ENCODE data around the gene ANGPTL8.

The ANGPTL8 gene

GRCh38 chr19:11238781-11239376 is 540 bp upstream of the ANGPTL8 start:
- ATAC-seq = no peak
- TF ChIP-seq CSRNP3 (CRISPR knock-in tag; IDR thresholded peaks at IDR 0.05) (no peak), OSR1 (CRISPR knock-in tag; IDR thresholded peaks at IDR 0.05) (no peak), RARB (CRISPR knock-in tag; IDR thresholded peaks at IDR 0.05) (no peak), TOX (CRISPR knock-in tag; IDR thresholded peaks at IDR 0.05; ENCODE audit: borderline replicate concordance) (no peak), ZFP3 (CRISPR knock-in tag; IDR thresholded peaks at IDR 0.05) (no peak), ESRRG (CRISPR knock-in tag; IDR thresholded peaks at IDR 0.05) (no peak), CSDC2 (CRISPR knock-in tag; IDR thresholded peaks at IDR 0.05) (no peak), TCF4 (CRISPR knock-in tag; IDR thresholded peaks at IDR 0.05; ENCODE audit: borderline replicate concordance) (no peak), TSHZ2 (CRISPR knock-in tag; IDR thresholded peaks at IDR 0.05) (no peak), PPARA (CRISPR knock-in tag; IDR thresholded peaks at IDR 0.05; ENCODE audit: borderline replicate concordance) (no peak), ZNF8 (CRISPR knock-in tag; IDR thresholded peaks at IDR 0.05) (no peak), POU6F1 (CRISPR knock-in tag; IDR thresholded peaks at IDR 0.05; ENCODE audit: borderline replicate concordance, low read depth) (no peak), ZNF70 (CRISPR knock-in tag; IDR thresholded peaks at IDR 0.05) (no peak), ISL1 (CRISPR knock-in tag; IDR thresholded peaks at IDR 0.05) (no peak), ARNTL (CRISPR knock-in tag; IDR thresholded peaks at IDR 0.05; ENCODE audit: borderline replicate concordance, low read depth) (no peak), ZC3H10 (CRISPR knock-in tag; IDR thresholded peaks at IDR 0.05) (no peak), BACH2 (CRISPR knock-in tag; IDR thresholded peaks at IDR 0.05; ENCODE audit: borderline replicate concordance) (no peak), CREB5 (CRISPR knock-in tag; IDR thresholded peaks at IDR 0.05; ENCODE audit: low read depth) (no peak), ZNF565 (CRISPR knock-in tag; conservative IDR thresholded peaks at IDR 0.05; ENCODE audit: low read depth) (no peak), GLIS3 (CRISPR knock-in tag; IDR thresholded peaks at IDR 0.05) (no peak)

GRCh38 chr19:11240008-11240444 is 607 bp downstream of the ANGPTL8 start:
- TF ChIP-seq ZC3H10 (CRISPR knock-in tag; IDR thresholded peaks at IDR 0.05) (no peak), ESRRG (CRISPR knock-in tag; IDR thresholded peaks at IDR 0.05) (no peak), ZFP30 (CRISPR knock-in tag; IDR thresholded peaks at IDR 0.05) (no peak), ISL1 (CRISPR knock-in tag; IDR thresholded peaks at IDR 0.05) (no peak), TOX (CRISPR knock-in tag; IDR thresholded peaks at IDR 0.05; ENCODE audit: borderline replicate concordance) (no peak), TCF4 (CRISPR knock-in tag; IDR thresholded peaks at IDR 0.05; ENCODE audit: borderline replicate concordance) (no peak), CSDC2 (CRISPR knock-in tag; IDR thresholded peaks at IDR 0.05) (no peak), CREB5 (CRISPR knock-in tag; IDR thresholded peaks at IDR 0.05; ENCODE audit: low read depth) (no peak), PPARA (CRISPR knock-in tag; IDR thresholded peaks at IDR 0.05; ENCODE audit: borderline replicate concordance) (no peak), ZNF565 (CRISPR knock-in tag; conservative IDR thresholded peaks at IDR 0.05; ENCODE audit: low read depth) (no peak), ARNTL (CRISPR knock-in tag; IDR thresholded peaks at IDR 0.05; ENCODE audit: borderline replicate concordance, low read depth) (no peak), POU6F1 (CRISPR knock-in tag; IDR thresholded peaks at IDR 0.05; ENCODE audit: borderline replicate concordance, low read depth) (no peak), OSR1 (CRISPR knock-in tag; IDR thresholded peaks at IDR 0.05) (no peak)

More at GRCh38 chr19:11240008-11240444, 607 bp downstream of the ANGPTL8 start:
- ATAC-seq = no peak

All from SK-N-SH treated with all-trans-retinoic acid at 6 μM for 48 hours (cell line).